Prostate gland (tissue), 2 donors: ENCODE results near the gene TMPRSS11D.

Experiments used
- POLR2A ChIP-seq: fragments of 450-650 bp; IDR thresholded peaks from one replicate; pipeline ENCODE4 v1.6.1; 2016; ENCODE audit warnings: antibody characterized with exemption, mild to moderate bottlenecking
- POLR2AphosphoS5 ChIP-seq: sonication (generic); formaldehyde crosslinking; IDR thresholded peaks from one replicate; pipeline ENCODE4 v1.6.1; 2017; ENCODE audit warnings: antibody characterized with exemption
- TF ChIP-seq, protein P1 (sequence below), 4 experiments: fragments of 200-600 bp in 2 of 4; fragments of 450-650 bp in 2 of 4; sonication (generic) in 2 of 4; IDR thresholded peaks; 1 replicate in 3 of 4; 2 replicates in 1 of 4; pipeline ENCODE4 v1.5.1; 2016 to 2019; ENCODE audit warnings: antibody characterized with exemption in 4 of 4, mild to moderate bottlenecking in 2 of 4, moderate library complexity in 2 of 4

DNA sequence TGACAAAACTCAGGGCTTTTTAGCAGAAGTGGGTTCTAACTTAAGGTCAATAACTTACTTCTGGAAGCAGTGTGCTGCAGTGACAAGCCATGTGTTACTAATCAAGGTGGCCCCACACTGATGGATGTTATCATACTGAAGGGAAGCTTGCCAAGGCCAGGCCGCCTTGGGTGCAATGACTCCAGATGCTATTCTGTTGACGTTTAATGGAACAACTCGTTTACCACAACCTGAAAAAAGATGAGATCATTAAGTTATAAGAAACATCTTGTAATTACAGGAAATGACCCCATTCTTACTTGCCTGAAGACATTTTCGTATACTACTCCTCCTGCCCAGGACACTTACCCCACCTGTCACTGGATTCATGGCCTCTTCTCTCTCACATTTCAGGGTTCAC is 38.9 kb upstream of the TMPRSS11D start:
- no peak for TF ChIP-seq POLR2A
- TF ChIP-seq POLR2AphosphoS5 = no peak
- TF ChIP-seq, protein P1, sequence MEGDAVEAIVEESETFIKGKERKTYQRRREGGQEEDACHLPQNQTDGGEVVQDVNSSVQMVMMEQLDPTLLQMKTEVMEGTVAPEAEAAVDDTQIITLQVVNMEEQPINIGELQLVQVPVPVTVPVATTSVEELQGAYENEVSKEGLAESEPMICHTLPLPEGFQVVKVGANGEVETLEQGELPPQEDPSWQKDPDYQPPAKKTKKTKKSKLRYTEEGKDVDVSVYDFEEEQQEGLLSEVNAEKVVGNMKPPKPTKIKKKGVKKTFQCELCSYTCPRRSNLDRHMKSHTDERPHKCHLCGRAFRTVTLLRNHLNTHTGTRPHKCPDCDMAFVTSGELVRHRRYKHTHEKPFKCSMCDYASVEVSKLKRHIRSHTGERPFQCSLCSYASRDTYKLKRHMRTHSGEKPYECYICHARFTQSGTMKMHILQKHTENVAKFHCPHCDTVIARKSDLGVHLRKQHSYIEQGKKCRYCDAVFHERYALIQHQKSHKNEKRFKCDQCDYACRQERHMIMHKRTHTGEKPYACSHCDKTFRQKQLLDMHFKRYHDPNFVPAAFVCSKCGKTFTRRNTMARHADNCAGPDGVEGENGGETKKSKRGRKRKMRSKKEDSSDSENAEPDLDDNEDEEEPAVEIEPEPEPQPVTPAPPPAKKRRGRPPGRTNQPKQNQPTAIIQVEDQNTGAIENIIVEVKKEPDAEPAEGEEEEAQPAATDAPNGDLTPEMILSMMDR (IDR thresholded peaks at IDR 0.05) = no peak
